ENCODE results near the gene TMEM221. TPM values are rescaled to one million over a fixed set of nuclear protein-coding genes. Genes with fewer than 3 reads are reported as not detected.

The TMEM221 gene
- total RNA-seq, 2 experiments from 2014 or later = not detected

GRCh38 chr19:17401628-17402027 is 46.8 kb downstream of the TMEM221 start:
- peaks cover 18% of the 10 kb centered on the region for H3K4me1 Mint-ChIP-seq (ENCODE audit: low read depth)
- peaks cover 30% of the 10 kb centered on the region for H3K36me3 Mint-ChIP-seq (ENCODE audit: low read depth)
- H3K9me3 Mint-ChIP-seq = no peaks in the 10 kb centered on the region
- TF ChIP-seq CTCF (IDR thresholded peaks at IDR 0.05) = no peak
- no peak for ATAC-seq
- no peak for DNase-seq
- intact Hi-C loops (cut with micrococcal nuclease) = loop anchor here (10.0 kb wide), 1 partner anchor 53 kb away; no protein-coding TSS in a partner anchor
- no peaks in the 10 kb centered on the region for H3K27me3 Mint-ChIP-seq
- no peak overlapping the region for H3K27ac Mint-ChIP-seq
- CTCF ChIA-PET = no interaction called here
- POLR2A ChIA-PET = interaction anchor here (0.6 to 0.7 kb wide), 2 partner anchors 18 to 803 kb away, joined by 3 read pairs; no protein-coding TSS in a partner anchor
- H3K4me3 Mint-ChIP-seq = no peak overlapping the region

GRCh38 chr19:17398902-17399527 is 49.5 kb downstream of the TMEM221 start:
- peaks cover 21% of the 10 kb centered on the region for H3K36me3 Mint-ChIP-seq (ENCODE audit: low read depth)
- no peak overlapping the region for H3K4me3 Mint-ChIP-seq
- H3K4me1 Mint-ChIP-seq (ENCODE audit: low read depth) = peaks cover 15% of the 10 kb centered on the region
- H3K27me3 Mint-ChIP-seq = no peaks in the 10 kb centered on the region
- no peaks in the 10 kb centered on the region for H3K9me3 Mint-ChIP-seq
- intact Hi-C loops (cut with micrococcal nuclease) = no loop called here
- ChIA-PET POLR2A (interaction anchor here (0.7 to 1.0 kb wide), 3 partner anchors 12 to 117 kb away, joined by 3 to 4 read pairs (median 3); partner anchors contain the start of gene ANKLE1), CTCF (interaction anchor here (1.1 to 1.9 kb wide), 2 partner anchors 10 to 13 kb away, joined by 6 to 7 read pairs; no protein-coding TSS in a partner anchor)
- TF ChIP-seq CTCF (IDR thresholded peaks at IDR 0.05) = no peak
- ATAC-seq (no peak), DNase-seq (no peak)
- H3K27ac Mint-ChIP-seq = no peak overlapping the region

- H3K4me3 Mint-ChIP-seq = peak overlapping the region; percentile 44
- intact Hi-C loops (cut with micrococcal nuclease) = no loop called here
- CTCF ChIA-PET = interaction anchor here (0.8 to 2.2 kb wide), 9 partner anchors 9 to 102 kb away, joined by 3 to 17 read pairs (median 7); partner anchors contain the start of gene MVB12A
These were observed 53.5 kb downstream of the TMEM221 start for GRCh38 chr19:17394891-17395415.

GRCh38 chr19:17393914-17394313 is 54.6 kb downstream of the TMEM221 start, which contains the start of gene CCDC194:
CCDC194 (minus strand) TSS chr19:17394196; CDS start chr19:17394158, 38 bp downstream.
- ChIA-PET POLR2A (interaction anchor here (0.5 to 1.7 kb wide), 6 partner anchors 10 to 159 kb away, joined by 3 to 4 read pairs (median 3); partner anchors contain the start of gene BST2), CTCF (interaction anchor here (1.1 to 2.2 kb wide), 6 partner anchors 8 to 103 kb away, joined by 3 to 17 read pairs (median 8); partner anchors contain the start of gene MVB12A)
- ATAC-seq (no peak), DNase-seq (no peak)
- no peak for TF ChIP-seq CTCF (IDR thresholded peaks at IDR 0.05)
- intact Hi-C loops (cut with micrococcal nuclease) = no loop called here
- H3K4me1 Mint-ChIP-seq (ENCODE audit: low read depth) = peaks cover 17% of the 10 kb centered on the region
- peaks cover 2% of the 10 kb centered on the region for H3K36me3 Mint-ChIP-seq (ENCODE audit: low read depth)
- peak within 1 kb of the TSS; percentile 77 for H3K27ac Mint-ChIP-seq
- peaks cover 5% of the 10 kb centered on the region for H3K27me3 Mint-ChIP-seq
- peaks cover 3% of the 10 kb centered on the region for H3K9me3 Mint-ChIP-seq
- peak within 1 kb of the TSS; percentile 44 for H3K4me3 Mint-ChIP-seq

More at GRCh38 chr19:17394891-17395415, 53.5 kb downstream of the TMEM221 start:
- peaks cover 17% of the 10 kb centered on the region for H3K4me1 Mint-ChIP-seq (ENCODE audit: low read depth)
- H3K27ac Mint-ChIP-seq = peak overlapping the region; percentile 77
- peaks cover 2% of the 10 kb centered on the region for H3K27me3 Mint-ChIP-seq
- peak; percentile 88 for TF ChIP-seq CTCF (IDR thresholded peaks at IDR 0.05)
- DNase-seq = peak; percentile 88
- H3K9me3 Mint-ChIP-seq = no peaks in the 10 kb centered on the region
- peak; percentile 46 for ATAC-seq
- H3K36me3 Mint-ChIP-seq (ENCODE audit: low read depth) = peaks cover 2% of the 10 kb centered on the region
- POLR2A ChIA-PET = interaction anchor here (1.7 kb wide), 1 partner anchor 74 kb away, joined by 4 read pairs; no protein-coding TSS in a partner anchor
